OCI-LY1 (cell line): ENCODE measurements around the gene GSE1.

Experiments
- CTCF ChIP-seq: fragments of 200-600 bp; sonication (generic), shearing (Covaris generic); IDR thresholded peaks from 2 replicates; pipeline ENCODE4 v1.5.1; 2017; ENCODE audit warnings: mild to moderate bottlenecking, antibody characterized with exemption, low read length, moderate library complexity, mixed read lengths
- EZH2 ChIP-seq: fragments of 200-600 bp; sonication (generic), shearing (Covaris generic); IDR thresholded peaks from 2 replicates; pipeline ENCODE4 v1.8.0; 2017; ENCODE audit warnings: borderline replicate concordance, mixed run types, mild to moderate bottlenecking, antibody characterized with exemption, low read length, moderate library complexity, mixed read lengths

GRCh38 chr16:85610446-85611193, 2.5 kb upstream of the GSE1 start:
- TF ChIP-seq CTCF = peak; percentile 93
- TF ChIP-seq EZH2 = no peak
